Measurements from ENCODE around the gene ETFB.

ETFB gene

DNA sequence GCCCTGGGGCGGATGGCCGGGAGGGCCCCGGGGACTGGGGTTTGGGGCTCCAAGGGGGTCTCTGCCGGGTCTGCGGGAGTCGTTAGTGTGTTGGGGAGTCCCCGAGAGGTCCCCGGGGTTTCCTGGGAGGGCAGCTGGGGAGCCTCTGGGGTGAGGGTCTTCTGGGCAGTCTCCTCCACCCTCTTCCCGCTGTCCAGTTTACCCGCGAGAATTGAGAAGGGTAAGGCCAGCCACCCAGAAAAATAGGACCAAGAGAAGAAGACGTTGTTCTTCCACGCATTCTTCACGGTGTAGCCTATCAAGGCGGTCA lies 1.0 kb upstream of the ETFB start:
- no peak for DNase-seq (ENCODE audit: low read depth in 1 of 2, low spot score in 1 of 2)
- H3K4me3 ChIP-seq (replicated peaks; ENCODE audit: insufficient read depth, low read length) = peak overlapping the region; percentile 67
- H3K27me3 ChIP-seq (ENCODE audit: insufficient read depth, poor library complexity, severe bottlenecking) = no peaks in the 10 kb centered on the region
- H3K27ac ChIP-seq (replicated peaks) = peak overlapping the region; percentile 92
- TF ChIP-seq POLR2AphosphoS5 (IDR thresholded peaks at IDR 0.05; ENCODE audit: low read depth) (peak; percentile 36; the same call in 1 of the 2 replicates), GABPA (IDR thresholded peaks at IDR 0.05; ENCODE audit: low read depth) (no peak)

DNA sequence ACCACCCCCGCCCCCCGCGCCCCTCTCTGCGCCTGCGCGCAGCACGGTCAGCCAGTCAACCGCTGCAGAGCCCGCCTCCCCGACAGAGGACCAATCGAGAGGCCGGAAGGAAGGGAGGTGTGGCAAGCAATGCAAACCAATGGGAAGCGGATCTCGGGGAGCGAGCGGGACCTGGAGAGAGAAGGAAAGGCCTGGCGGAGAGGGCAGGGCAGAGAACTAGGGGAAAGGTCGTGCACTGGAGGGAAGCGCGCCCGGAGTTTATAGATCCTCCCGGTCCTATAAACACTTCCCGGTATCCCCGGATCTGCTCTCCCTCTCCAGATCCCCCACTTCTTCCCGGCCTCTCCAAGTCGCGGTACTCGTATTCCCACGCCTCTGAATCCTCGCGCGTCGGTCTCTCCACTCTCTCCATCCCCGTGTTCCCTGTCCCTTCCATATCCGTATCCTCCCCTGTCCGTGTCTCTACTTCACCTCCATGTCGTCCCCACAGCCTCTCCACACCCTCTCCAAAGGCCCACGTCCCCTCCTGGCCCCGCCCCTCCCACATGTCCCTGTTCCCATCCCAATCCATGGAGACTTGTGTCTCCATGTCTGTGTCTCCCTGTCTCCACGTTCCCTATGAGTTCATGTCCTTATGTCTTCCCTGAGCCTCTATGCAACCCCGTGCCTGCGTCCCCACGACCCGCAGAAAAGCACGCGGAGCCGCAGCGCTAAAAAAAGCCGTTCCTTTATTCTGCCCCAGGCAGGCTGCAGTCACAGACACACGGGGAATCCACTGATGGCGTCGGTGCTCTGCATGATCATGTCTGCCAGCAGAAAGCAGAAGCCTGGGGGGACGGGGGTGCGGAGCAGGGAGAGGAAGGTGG lies 434 bp upstream of the ETFB start:
- Histone ChIP-seq H3K27ac (replicated peaks) (peak overlapping the region; percentile 92), H3K4me3 (replicated peaks; ENCODE audit: insufficient read depth, low read length) (peak overlapping the region; percentile 67), H3K27me3 (ENCODE audit: insufficient read depth, poor library complexity, severe bottlenecking) (no peaks in the 10 kb centered on the region)
- TF ChIP-seq, protein P1, sequence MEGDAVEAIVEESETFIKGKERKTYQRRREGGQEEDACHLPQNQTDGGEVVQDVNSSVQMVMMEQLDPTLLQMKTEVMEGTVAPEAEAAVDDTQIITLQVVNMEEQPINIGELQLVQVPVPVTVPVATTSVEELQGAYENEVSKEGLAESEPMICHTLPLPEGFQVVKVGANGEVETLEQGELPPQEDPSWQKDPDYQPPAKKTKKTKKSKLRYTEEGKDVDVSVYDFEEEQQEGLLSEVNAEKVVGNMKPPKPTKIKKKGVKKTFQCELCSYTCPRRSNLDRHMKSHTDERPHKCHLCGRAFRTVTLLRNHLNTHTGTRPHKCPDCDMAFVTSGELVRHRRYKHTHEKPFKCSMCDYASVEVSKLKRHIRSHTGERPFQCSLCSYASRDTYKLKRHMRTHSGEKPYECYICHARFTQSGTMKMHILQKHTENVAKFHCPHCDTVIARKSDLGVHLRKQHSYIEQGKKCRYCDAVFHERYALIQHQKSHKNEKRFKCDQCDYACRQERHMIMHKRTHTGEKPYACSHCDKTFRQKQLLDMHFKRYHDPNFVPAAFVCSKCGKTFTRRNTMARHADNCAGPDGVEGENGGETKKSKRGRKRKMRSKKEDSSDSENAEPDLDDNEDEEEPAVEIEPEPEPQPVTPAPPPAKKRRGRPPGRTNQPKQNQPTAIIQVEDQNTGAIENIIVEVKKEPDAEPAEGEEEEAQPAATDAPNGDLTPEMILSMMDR (IDR thresholded peaks at IDR 0.05; ENCODE audit: insufficient read depth, low read length) = no peak
- TF ChIP-seq POLR2AphosphoS5 (IDR thresholded peaks at IDR 0.05; ENCODE audit: low read depth) = peak; percentile 90
- no peak for TF ChIP-seq GABPA (IDR thresholded peaks at IDR 0.05; ENCODE audit: low read depth)
- no peak for TF ChIP-seq SPI1 (IDR thresholded peaks at IDR 0.05; ENCODE audit: borderline replicate concordance, low read depth)
- peak; percentile 97 to 99 for DNase-seq (ENCODE audit: low read depth in 1 of 2, low spot score in 1 of 2)

DNA sequence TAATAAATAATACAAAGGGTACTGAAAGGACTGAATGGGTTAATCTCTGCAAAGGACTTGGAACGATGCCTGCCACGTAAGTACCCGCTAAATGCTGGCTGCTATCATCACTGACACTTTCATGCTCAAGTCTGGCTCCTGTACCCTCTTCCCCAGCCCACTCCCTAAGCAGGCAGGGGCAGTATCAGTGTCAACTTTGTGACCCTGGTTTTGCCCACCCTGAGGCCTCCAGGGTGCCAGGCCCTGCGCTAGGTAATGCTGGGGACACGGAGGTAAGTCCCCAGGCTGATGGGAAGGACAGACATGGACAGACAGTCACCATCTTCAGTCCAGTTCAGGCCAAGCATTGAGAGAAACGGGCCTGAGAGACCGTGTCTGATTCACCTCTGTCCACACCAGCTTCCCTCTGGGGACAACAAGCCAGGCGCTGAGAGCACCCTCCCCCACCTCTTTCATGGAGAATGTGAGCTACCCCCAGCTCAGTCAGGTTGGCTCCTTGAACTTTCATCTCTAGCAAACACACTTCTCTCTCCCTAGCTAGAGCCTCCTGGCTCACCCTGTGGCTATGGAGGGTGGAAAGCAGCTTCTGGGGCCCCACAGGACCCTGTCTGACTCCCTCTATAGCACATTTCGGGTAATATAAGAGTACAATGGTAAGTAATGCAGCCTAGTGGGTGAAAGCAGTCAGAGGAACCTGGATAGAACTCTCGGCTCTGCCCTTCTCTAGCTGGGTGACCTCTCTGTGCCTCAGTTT lies 800 bp downstream of the ETFB start:
- peak overlapping the region; percentile 92 for H3K27ac ChIP-seq (replicated peaks)
- peak; percentile 33 to 38 for DNase-seq (ENCODE audit: low read depth in 1 of 2, low spot score in 1 of 2)
- no peaks in the 10 kb centered on the region for H3K27me3 ChIP-seq (ENCODE audit: insufficient read depth, poor library complexity, severe bottlenecking)
- TF ChIP-seq POLR2AphosphoS5 (IDR thresholded peaks at IDR 0.05; ENCODE audit: low read depth) (peak; percentile 27), SPI1 (IDR thresholded peaks at IDR 0.05; ENCODE audit: borderline replicate concordance, low read depth) (no peak)
- H3K4me3 ChIP-seq (replicated peaks; ENCODE audit: insufficient read depth, low read length) = peak overlapping the region; percentile 67

DNA sequence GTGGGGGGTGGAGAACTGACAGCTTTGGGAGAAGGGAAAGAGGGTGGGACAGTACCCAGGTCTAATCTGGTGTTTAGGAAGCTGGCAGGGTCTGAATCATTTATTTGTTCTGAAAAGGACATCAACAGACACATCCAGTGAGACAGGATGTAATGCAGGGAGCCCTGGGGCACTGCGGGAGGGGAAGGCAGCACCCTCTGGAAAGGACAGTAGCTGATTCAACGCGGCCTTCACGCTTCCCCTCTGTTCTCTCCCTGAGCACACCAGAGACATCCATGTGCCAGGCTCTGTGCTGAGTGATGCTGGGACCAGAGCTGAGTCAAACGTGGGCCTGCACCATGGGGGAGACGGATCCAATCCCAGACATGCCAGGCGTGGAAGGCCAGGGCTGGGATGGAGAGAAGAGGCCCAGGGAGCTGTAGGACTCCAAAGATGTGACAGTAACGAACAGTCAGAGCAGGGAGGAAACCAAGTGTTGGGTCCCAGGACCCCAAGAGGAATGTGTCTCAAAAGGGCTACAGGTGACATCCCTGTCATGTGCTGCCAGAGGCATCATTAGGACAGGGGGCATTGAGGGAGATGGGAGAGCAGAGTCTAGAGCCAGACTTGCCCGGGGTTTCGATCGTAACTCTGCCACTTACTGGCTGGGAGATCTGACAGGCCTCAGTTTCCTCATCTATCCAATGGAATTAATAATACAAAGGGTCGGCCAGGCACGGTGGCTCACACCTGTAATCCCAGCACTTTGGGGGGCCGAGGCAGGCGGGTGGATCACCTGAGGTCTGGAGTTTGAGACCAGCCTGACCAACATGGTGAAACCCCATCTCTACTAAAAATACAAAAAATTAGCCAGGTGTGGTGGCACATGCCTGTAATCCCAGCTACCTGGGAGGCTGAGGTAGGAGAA lies 1.7 kb downstream of the ETFB start:
- TF ChIP-seq SPI1 (IDR thresholded peaks at IDR 0.05; ENCODE audit: borderline replicate concordance, low read depth) (no peak), GABPA (IDR thresholded peaks at IDR 0.05; ENCODE audit: low read depth) (no peak), POLR2AphosphoS5 (IDR thresholded peaks at IDR 0.05; ENCODE audit: low read depth) (no peak)
- TF ChIP-seq, protein P2, sequence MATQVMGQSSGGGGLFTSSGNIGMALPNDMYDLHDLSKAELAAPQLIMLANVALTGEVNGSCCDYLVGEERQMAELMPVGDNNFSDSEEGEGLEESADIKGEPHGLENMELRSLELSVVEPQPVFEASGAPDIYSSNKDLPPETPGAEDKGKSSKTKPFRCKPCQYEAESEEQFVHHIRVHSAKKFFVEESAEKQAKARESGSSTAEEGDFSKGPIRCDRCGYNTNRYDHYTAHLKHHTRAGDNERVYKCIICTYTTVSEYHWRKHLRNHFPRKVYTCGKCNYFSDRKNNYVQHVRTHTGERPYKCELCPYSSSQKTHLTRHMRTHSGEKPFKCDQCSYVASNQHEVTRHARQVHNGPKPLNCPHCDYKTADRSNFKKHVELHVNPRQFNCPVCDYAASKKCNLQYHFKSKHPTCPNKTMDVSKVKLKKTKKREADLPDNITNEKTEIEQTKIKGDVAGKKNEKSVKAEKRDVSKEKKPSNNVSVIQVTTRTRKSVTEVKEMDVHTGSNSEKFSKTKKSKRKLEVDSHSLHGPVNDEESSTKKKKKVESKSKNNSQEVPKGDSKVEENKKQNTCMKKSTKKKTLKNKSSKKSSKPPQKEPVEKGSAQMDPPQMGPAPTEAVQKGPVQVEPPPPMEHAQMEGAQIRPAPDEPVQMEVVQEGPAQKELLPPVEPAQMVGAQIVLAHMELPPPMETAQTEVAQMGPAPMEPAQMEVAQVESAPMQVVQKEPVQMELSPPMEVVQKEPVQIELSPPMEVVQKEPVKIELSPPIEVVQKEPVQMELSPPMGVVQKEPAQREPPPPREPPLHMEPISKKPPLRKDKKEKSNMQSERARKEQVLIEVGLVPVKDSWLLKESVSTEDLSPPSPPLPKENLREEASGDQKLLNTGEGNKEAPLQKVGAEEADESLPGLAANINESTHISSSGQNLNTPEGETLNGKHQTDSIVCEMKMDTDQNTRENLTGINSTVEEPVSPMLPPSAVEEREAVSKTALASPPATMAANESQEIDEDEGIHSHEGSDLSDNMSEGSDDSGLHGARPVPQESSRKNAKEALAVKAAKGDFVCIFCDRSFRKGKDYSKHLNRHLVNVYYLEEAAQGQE (IDR thresholded peaks at IDR 0.05; ENCODE audit: insufficient replicate concordance, low read depth) = no peak
- TF ChIP-seq, protein P1 (IDR thresholded peaks at IDR 0.05; ENCODE audit: insufficient read depth, low read length) = no peak
- no peak overlapping the region for H3K4me3 ChIP-seq (replicated peaks; ENCODE audit: insufficient read depth, low read length)
- no peaks in the 10 kb centered on the region for H3K27me3 ChIP-seq (ENCODE audit: insufficient read depth, poor library complexity, severe bottlenecking)
- no peak for DNase-seq (ENCODE audit: low read depth in 1 of 2, low spot score in 1 of 2)
- H3K27ac ChIP-seq (replicated peaks) = no peak overlapping the region

DNA sequence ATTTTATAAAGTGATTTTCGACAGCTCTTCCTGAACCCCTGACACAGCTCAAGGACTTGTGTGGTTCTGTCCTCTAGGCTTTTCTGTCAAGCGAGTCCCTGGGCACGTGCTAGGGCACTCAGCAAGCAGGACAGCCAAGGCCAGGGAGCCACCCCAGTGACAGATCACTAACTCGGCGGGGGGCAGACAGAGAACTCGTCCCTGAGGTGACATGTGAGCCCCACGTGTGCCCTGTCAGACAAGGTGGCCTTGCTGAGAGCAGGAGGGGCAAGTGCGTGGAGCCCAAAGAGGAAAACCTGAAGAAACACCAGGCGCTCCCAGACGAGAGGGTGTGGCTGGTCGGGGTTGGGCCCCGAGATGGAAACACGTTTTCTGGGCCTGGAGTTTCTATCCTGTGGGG lies 4.9 kb downstream of the ETFB start:
- Histone ChIP-seq H3K4me3 (replicated peaks; ENCODE audit: insufficient read depth, low read length) (no peak overlapping the region), H3K27ac (replicated peaks) (no peak overlapping the region), H3K27me3 (ENCODE audit: insufficient read depth, poor library complexity, severe bottlenecking) (no peaks in the 10 kb centered on the region)
- TF ChIP-seq, protein P1 (IDR thresholded peaks at IDR 0.05; ENCODE audit: insufficient read depth, low read length) = no peak
- TF ChIP-seq GABPA (IDR thresholded peaks at IDR 0.05; ENCODE audit: low read depth) (no peak), POLR2AphosphoS5 (IDR thresholded peaks at IDR 0.05; ENCODE audit: low read depth) (no peak), SPI1 (IDR thresholded peaks at IDR 0.05; ENCODE audit: borderline replicate concordance, low read depth) (no peak)
- TF ChIP-seq, protein P2 (IDR thresholded peaks at IDR 0.05; ENCODE audit: insufficient replicate concordance, low read depth) = no peak
- no peak for DNase-seq (ENCODE audit: low read depth in 1 of 2, low spot score in 1 of 2)
